Mesenchymal stem cell (in vitro differentiated cells and primary cell): ENCODE measurements around the gene GOLGA6A.
"Not testable (repeated sequence)": the region's sequence is repeated elsewhere in the genome, so short reads cannot be mapped to it uniquely, and the experiment has no call there.

Experiments used
- DNase-seq: peaks from one replicate; pipeline ENCODE4 v3.0.0-alpha.2; 2013
- H2AFZ ChIP-seq: one replicate; pipeline ENCODE4 v1.6.1; 2013; ENCODE audit warnings: low read depth, mild to moderate bottlenecking, control low read depth, inconsistent platforms, low read length, moderate library complexity
- H2AK5ac ChIP-seq: 2 replicates; pipeline ENCODE4 v1.6.1; 2013; ENCODE audit warnings: low read length, moderate library complexity, mild to moderate bottlenecking, inconsistent platforms; ENCODE audit not compliant: severe bottlenecking
- H2BK120ac ChIP-seq: one replicate; pipeline ENCODE4 v1.6.1; 2013; ENCODE audit warnings: low read depth, mild to moderate bottlenecking, inconsistent platforms, low read length, moderate library complexity
- H2BK12ac ChIP-seq, 2 experiments: one replicate each; pipeline ENCODE4 v1.6.1; 2013; ENCODE audit warnings: inconsistent platforms in 2 of 2, low read length in 2 of 2, mild to moderate bottlenecking in 2 of 2, moderate library complexity in 2 of 2, control low read depth in 1 of 2
- H2BK15ac ChIP-seq: one replicate; pipeline ENCODE4 v1.6.1; 2013; ENCODE audit warnings: mild to moderate bottlenecking, low read depth, inconsistent platforms; ENCODE audit not compliant: poor library complexity, severe bottlenecking
- H2BK5ac ChIP-seq: 2 replicates; pipeline ENCODE4 v1.6.1; 2013; ENCODE audit warnings: low read depth, mild to moderate bottlenecking, low read length, control low read depth, inconsistent platforms; ENCODE audit not compliant: poor library complexity, severe bottlenecking
- H3K14ac ChIP-seq, 2 experiments: one replicate each; pipeline ENCODE4 v1.6.1; 2013; ENCODE audit warnings: inconsistent platforms in 2 of 2, low read length in 2 of 2, control low read depth in 1 of 2, mild to moderate bottlenecking in 1 of 2, moderate library complexity in 1 of 2
- H3K18ac ChIP-seq, 2 experiments: one replicate each; pipeline ENCODE4 v1.6.1; 2013; ENCODE audit warnings: inconsistent platforms in 2 of 2, low read length in 2 of 2, control low read depth in 1 of 2, low read depth in 1 of 2, mild to moderate bottlenecking in 1 of 2
- H3K23ac ChIP-seq, 2 experiments: one replicate each; pipeline ENCODE4 v1.6.1; 2013; ENCODE audit warnings: inconsistent platforms in 2 of 2, low read length in 2 of 2, mild to moderate bottlenecking in 2 of 2, moderate library complexity in 2 of 2, control low read depth in 1 of 2
- H3K27ac ChIP-seq: 2 replicates; pipeline ENCODE4 v1.5.1; 2013; ENCODE audit warnings: mild to moderate bottlenecking, moderate library complexity, low read length, control low read depth, inconsistent platforms; ENCODE audit not compliant: poor library complexity, severe bottlenecking
- H3K27me3 ChIP-seq, 2 experiments: 2 replicates each; pipeline versions ENCODE4 v1.6.1 to v1.7.0; 2013; ENCODE audit warnings: low read length in 2 of 2, mild to moderate bottlenecking in 2 of 2, moderate library complexity in 2 of 2, control low read depth in 1 of 2, inconsistent platforms in 1 of 2; ENCODE audit not compliant: control insufficient read depth in 1 of 2, insufficient read depth in 1 of 2
- H3K36me3 ChIP-seq, 2 experiments: 2 replicates each; pipeline versions ENCODE4 v1.6.1 to v1.7.0; 2013; ENCODE audit warnings: low read length in 2 of 2, control low read depth in 1 of 2, inconsistent platforms in 1 of 2, low read depth in 1 of 2, mild to moderate bottlenecking in 1 of 2; ENCODE audit not compliant: insufficient read depth in 2 of 2, control insufficient read depth in 1 of 2
- H3K4ac ChIP-seq, 2 experiments: one replicate each; pipeline ENCODE4 v1.6.1; 2013; ENCODE audit warnings: inconsistent platforms in 2 of 2, low read length in 2 of 2, mild to moderate bottlenecking in 2 of 2, moderate library complexity in 2 of 2, control low read depth in 1 of 2, low read depth in 1 of 2
- H3K4me1 ChIP-seq: 2 replicates; pipeline ENCODE4 v1.6.1; 2013; ENCODE audit warnings: low read depth, low read length, control low read depth; ENCODE audit not compliant: control insufficient read depth, insufficient read depth
- H3K4me2 ChIP-seq: 2 replicates; pipeline ENCODE4 v1.6.1; 2013; ENCODE audit warnings: low read length, mild to moderate bottlenecking, inconsistent platforms; ENCODE audit not compliant: poor library complexity, severe bottlenecking
- H3K4me3 ChIP-seq, 2 experiments: 2 replicates each; pipeline versions ENCODE4 v1.5.1 to v1.7.0; 2013; ENCODE audit warnings: low read length in 2 of 2, mild to moderate bottlenecking in 2 of 2, control low read depth in 1 of 2, low read depth in 1 of 2; ENCODE audit not compliant: insufficient read depth in 1 of 2
- H3K79me1 ChIP-seq: replicated peaks from 2 replicates; pipeline ENCODE4 v1.6.1; 2013; ENCODE audit warnings: mild to moderate bottlenecking, control low read depth, low read length, inconsistent platforms; ENCODE audit not compliant: poor library complexity, severe bottlenecking
- H3K9ac ChIP-seq: 2 replicates; pipeline ENCODE4 v1.7.0; 2013; ENCODE audit warnings: mild to moderate bottlenecking, low read length, moderate library complexity
- H3K9me3 ChIP-seq: 2 replicates; pipeline ENCODE4 v1.7.0; 2013; ENCODE audit warnings: mild to moderate bottlenecking, low read length; ENCODE audit not compliant: control insufficient read depth
- H4K8ac ChIP-seq: one replicate; pipeline ENCODE4 v1.6.1; 2013; ENCODE audit warnings: inconsistent platforms, mild to moderate bottlenecking, low read length, moderate library complexity
- H4K91ac ChIP-seq: one replicate; pipeline ENCODE4 v1.6.1; 2013; ENCODE audit warnings: mild to moderate bottlenecking, low read length, inconsistent platforms
- WGBS: methylation state at CpG from one replicate; pipeline ENCODE4 v1.1.7; 2013; ENCODE audit warnings: mixed read lengths; 5-methylcytosine and 5-hydroxymethylcytosine counted together

Gene GOLGA6A

DNA sequence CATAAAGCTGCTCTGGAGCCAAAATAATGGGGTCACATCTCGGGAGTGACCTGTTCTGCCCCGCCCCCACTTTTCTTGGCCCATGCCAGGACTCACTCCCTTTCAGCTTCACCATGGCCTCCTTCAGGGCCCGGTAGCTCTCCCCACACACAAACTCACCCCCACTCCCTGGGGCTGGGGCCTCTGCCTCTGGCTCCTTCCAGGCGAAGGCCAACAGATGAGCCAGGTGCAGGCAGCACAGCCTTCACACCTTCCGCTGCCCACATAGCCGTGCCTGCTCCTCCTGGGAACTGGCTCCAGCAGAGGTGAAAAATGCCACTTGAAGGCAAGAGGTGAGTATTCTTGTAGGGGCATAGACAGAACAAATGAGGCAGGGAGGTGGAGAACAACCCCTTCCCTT is 10.7 kb downstream of the GOLGA6A start:
- 100% methylated on average over 2 of the region's 6 CpGs for WGBS
- H2BK120ac ChIP-seq, result not testable (repeated sequence)

DNA sequence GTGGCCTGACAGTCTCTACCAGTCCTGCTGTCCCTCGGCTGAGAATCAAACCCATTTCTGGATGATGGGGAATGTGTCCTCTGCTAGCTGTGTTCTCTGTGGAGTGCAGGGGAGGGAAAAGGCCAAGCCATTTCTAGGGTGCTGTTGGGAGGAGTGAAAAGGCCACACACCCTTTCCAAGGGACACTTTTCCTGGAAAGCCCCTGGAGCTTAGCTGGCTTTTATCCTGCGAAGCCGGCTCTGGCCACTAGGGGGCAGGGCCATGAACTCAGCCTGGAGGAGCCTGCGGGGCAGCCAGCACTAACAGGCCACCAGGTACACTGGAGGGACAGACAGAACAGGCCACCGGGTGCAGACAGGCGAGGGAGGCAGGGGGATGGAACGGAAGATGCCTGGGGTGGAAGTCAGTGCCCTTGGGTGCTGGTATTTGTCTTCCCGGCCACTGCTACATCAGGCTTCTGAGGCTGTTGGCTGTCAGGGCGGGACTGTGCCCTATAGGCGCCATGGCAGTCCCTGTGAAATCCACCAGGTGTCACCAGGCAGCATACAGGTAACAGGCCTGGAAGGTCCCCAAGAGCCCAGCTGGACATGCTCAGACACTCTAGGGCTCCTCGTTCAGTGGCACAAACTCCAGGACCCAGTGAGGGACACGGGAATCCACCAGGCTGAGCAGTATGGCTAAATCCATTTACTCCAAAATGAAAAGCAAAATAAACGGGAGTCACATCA is 16.5 kb downstream of the GOLGA6A start:
- not testable (repeated sequence) for H3K4ac ChIP-seq, DNase-seq, H2AK5ac ChIP-seq, H2BK12ac ChIP-seq, H3K23ac ChIP-seq, H2BK15ac ChIP-seq, H3K79me1 ChIP-seq, H4K91ac ChIP-seq, H3K27me3 ChIP-seq, H3K4me2 ChIP-seq, H2BK5ac ChIP-seq, H3K14ac ChIP-seq, H3K36me3 ChIP-seq, H3K27ac ChIP-seq, H2BK120ac ChIP-seq, H3K9me3 ChIP-seq, H4K8ac ChIP-seq, H2AFZ ChIP-seq, H3K4me1 ChIP-seq, H3K4me3 ChIP-seq, H3K18ac ChIP-seq, H3K9ac ChIP-seq
- no CpG with 5 or more reads among the region's 13 CpGs for WGBS

More for the DNA sequence above, 10.7 kb downstream of the GOLGA6A start:
- H2BK5ac ChIP-seq, H4K91ac ChIP-seq, H2BK15ac ChIP-seq, H3K4me2 ChIP-seq, H3K36me3 ChIP-seq, H3K27ac ChIP-seq, H2AK5ac ChIP-seq, H3K79me1 ChIP-seq, H3K18ac ChIP-seq, H3K23ac ChIP-seq, H3K27me3 ChIP-seq, H4K8ac ChIP-seq, H2AFZ ChIP-seq, H3K4ac ChIP-seq, H3K4me1 ChIP-seq, H3K4me3 ChIP-seq, H2BK12ac ChIP-seq, DNase-seq, H3K9me3 ChIP-seq, H3K9ac ChIP-seq, H3K14ac ChIP-seq: not testable (repeated sequence)

DNA sequence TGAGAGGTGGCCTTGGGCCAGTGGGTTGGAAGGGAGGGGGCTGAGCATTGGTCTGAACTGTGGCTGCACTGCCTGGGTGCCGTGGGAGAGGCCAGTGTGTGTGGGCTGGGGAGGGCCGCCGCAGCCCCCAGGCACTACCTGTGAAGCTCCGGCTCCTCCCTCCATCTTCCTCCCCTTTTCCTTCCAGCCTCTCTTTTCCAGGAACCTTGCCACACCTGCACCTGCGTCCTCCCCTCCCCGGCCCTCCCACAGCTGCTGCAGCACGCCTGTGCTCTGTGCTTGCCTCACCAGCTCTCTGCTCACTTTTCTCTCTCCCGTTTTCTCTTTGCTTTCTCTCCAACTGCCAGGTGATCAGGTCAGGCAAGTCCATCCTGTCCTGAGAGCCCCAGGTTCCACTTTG is 17.5 kb downstream of the GOLGA6A start:
- DNase-seq, H3K18ac ChIP-seq, H3K4me1 ChIP-seq, H3K14ac ChIP-seq, H3K4ac ChIP-seq, H3K36me3 ChIP-seq, H2AFZ ChIP-seq, H3K9ac ChIP-seq, H2BK120ac ChIP-seq, H3K4me3 ChIP-seq, H3K79me1 ChIP-seq, H3K27ac ChIP-seq, H3K23ac ChIP-seq, H3K4me2 ChIP-seq, H2BK5ac ChIP-seq, H2BK15ac ChIP-seq, H3K9me3 ChIP-seq, H2BK12ac ChIP-seq, H2AK5ac ChIP-seq, H4K91ac ChIP-seq, H4K8ac ChIP-seq: not testable (repeated sequence)
- peaks cover 10 to 11% of the 10 kb centered on the region in 2 experiments for H3K27me3 ChIP-seq
- 73% methylated on average over 8 of the region's 8 CpGs for WGBS

DNA sequence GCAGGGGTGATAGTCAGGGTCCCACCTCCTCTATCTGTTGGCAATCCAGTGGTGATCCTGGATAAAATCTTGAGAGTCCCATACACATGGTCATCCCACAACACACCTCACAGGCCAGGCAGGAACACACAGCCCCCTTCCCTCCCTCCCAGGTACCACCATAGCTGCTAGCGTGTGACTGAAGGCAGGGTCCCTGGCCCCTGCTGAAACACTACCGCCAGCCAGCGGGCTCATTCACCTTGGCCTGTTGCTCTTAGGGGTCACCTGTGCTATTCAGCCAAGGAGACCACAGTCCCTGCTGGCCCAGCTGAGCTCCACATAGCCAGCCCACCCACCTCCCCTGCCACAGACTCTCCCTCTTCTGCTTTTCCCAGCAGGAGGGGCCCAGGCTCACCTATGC is 18.2 kb downstream of the GOLGA6A start:
- H2AFZ ChIP-seq, H3K36me3 ChIP-seq, H2BK12ac ChIP-seq, H3K27ac ChIP-seq, H3K9ac ChIP-seq, H3K4ac ChIP-seq, DNase-seq, H4K8ac ChIP-seq, H2BK5ac ChIP-seq, H3K18ac ChIP-seq, H2BK120ac ChIP-seq, H2BK15ac ChIP-seq, H3K4me3 ChIP-seq, H3K4me2 ChIP-seq, H3K9me3 ChIP-seq, H3K4me1 ChIP-seq, H3K79me1 ChIP-seq, H3K23ac ChIP-seq, H2AK5ac ChIP-seq, H3K14ac ChIP-seq, H4K91ac ChIP-seq: not testable (repeated sequence)
- WGBS, result 96% methylated on average over 3 of the region's 3 CpGs
- H3K27me3 ChIP-seq, result peaks cover 12 to 15% of the 10 kb centered on the region in 2 experiments
